ENCODE results near the gene VPS26C.

VPS26C gene

GRCh38 chr21:37200641-37201480, 66.3 kb downstream of the VPS26C start:
- no peak for DNase-seq (ENCODE audit: low spot score)

GRCh38 chr21:37199057-37199924, 67.8 kb downstream of the VPS26C start:
- no peak for DNase-seq (ENCODE audit: low spot score)

- DNase-seq (ENCODE audit: low spot score): no peak
Observed at GRCh38 chr21:37197746-37198145, 69.4 kb downstream of the VPS26C start.

- no peak for DNase-seq (ENCODE audit: low spot score)
Observed at GRCh38 chr21:37196847-37197246, 70.3 kb downstream of the VPS26C start.

GRCh38 chr21:37195610-37196009, 71.5 kb downstream of the VPS26C start:
- no peak for DNase-seq (ENCODE audit: low spot score)

GRCh38 chr21:37195059-37195458, 72.1 kb downstream of the VPS26C start:
- no peak for DNase-seq (ENCODE audit: low spot score)

GRCh38 chr21:37193676-37194075, 73.5 kb downstream of the VPS26C start:
- no peak for DNase-seq (ENCODE audit: low spot score)

GRCh38 chr21:37193006-37193405, 74.1 kb downstream of the VPS26C start:
- DNase-seq (ENCODE audit: low spot score): no peak

- DNase-seq (ENCODE audit: low spot score): no peak
Observed at GRCh38 chr21:37192019-37192418, 75.1 kb downstream of the VPS26C start.

- no peak for DNase-seq (ENCODE audit: low spot score)
Observed at GRCh38 chr21:37188825-37189224, 78.3 kb downstream of the VPS26C start.

- no peak for DNase-seq (ENCODE audit: low spot score)
Observed at GRCh38 chr21:37186983-37187382, 80.2 kb downstream of the VPS26C start.

- DNase-seq (ENCODE audit: low spot score): no peak
Observed at GRCh38 chr21:37184784-37185593, 82.1 kb downstream of the VPS26C start.

- no peak for DNase-seq (ENCODE audit: low spot score)
Observed at GRCh38 chr21:37183749-37184148, 83.4 kb downstream of the VPS26C start.

- DNase-seq (ENCODE audit: low spot score): no peak
Observed at GRCh38 chr21:37182222-37182621, 84.9 kb downstream of the VPS26C start.

- DNase-seq (ENCODE audit: low spot score): no peak
Observed at GRCh38 chr21:37181059-37181458, 86.1 kb downstream of the VPS26C start.

- DNase-seq (ENCODE audit: low spot score): no peak
Observed at GRCh38 chr21:37176716-37177115, 90.4 kb downstream of the VPS26C start.

Data from left forelimb (tissue), 1 donor.